ENCODE results near the gene FAM240B. TPM values are rescaled to one million over a fixed set of nuclear protein-coding genes. Genes with fewer than 3 reads are reported as not detected.

FAM240B gene
- not detected in 2 replicates for total RNA-seq (2014; rRNA removed; shearing (Covaris generic))
- not detected in 2 replicates for polyA plus RNA-seq (2014; cell fraction: nucleus; rRNA removed)

GRCh38 chr9:38720083-38720745 lies at the start of gene FAM240B:
Gene FAM240B, minus strand, starts transcription at chr9:38720133. Its CDS starts 16,134 bp downstream, at chr9:38703999.
- no peak for DNase-seq (ENCODE audit: extremely low read depth, low read depth)

GRCh38 chr9:38768351-38768761 lies 48.4 kb upstream of the FAM240B start:
- no peak for DNase-seq (ENCODE audit: extremely low read depth, low read depth)

- DNase-seq (ENCODE audit: extremely low read depth, low read depth), result no peak
These were observed 45.2 kb upstream of the FAM240B start for GRCh38 chr9:38765101-38765500.

- DNase-seq (ENCODE audit: extremely low read depth, low read depth), result no peak
These were observed 42.1 kb upstream of the FAM240B start for GRCh38 chr9:38761999-38762398.

- no peak for DNase-seq (ENCODE audit: extremely low read depth, low read depth)
These were observed 41.4 kb upstream of the FAM240B start for GRCh38 chr9:38761339-38761738.

GRCh38 chr9:38756702-38757101 lies 36.8 kb upstream of the FAM240B start:
- DNase-seq (ENCODE audit: extremely low read depth, low read depth), result no peak

- DNase-seq (ENCODE audit: extremely low read depth, low read depth), result no peak
These were observed 28.0 kb upstream of the FAM240B start for GRCh38 chr9:38747941-38748340.

GRCh38 chr9:38747067-38747466 lies 27.1 kb upstream of the FAM240B start:
- DNase-seq (ENCODE audit: extremely low read depth, low read depth), result no peak

GRCh38 chr9:38746303-38746702 lies 26.4 kb upstream of the FAM240B start:
- no peak for DNase-seq (ENCODE audit: extremely low read depth, low read depth)

GRCh38 chr9:38744484-38744883 lies 24.6 kb upstream of the FAM240B start:
- DNase-seq (ENCODE audit: extremely low read depth, low read depth), result no peak

GRCh38 chr9:38737246-38737645 lies 17.3 kb upstream of the FAM240B start:
- no peak for DNase-seq (ENCODE audit: extremely low read depth, low read depth)

- DNase-seq (ENCODE audit: extremely low read depth, low read depth), result no peak
These were observed 14.9 kb upstream of the FAM240B start for GRCh38 chr9:38734831-38735230.

- no peak for DNase-seq (ENCODE audit: extremely low read depth, low read depth)
These were observed 13.6 kb upstream of the FAM240B start for GRCh38 chr9:38733503-38733902.

- no peak for DNase-seq (ENCODE audit: extremely low read depth, low read depth)
These were observed 13.0 kb upstream of the FAM240B start for GRCh38 chr9:38732885-38733284.

GRCh38 chr9:38727497-38728001 lies 7.6 kb upstream of the FAM240B start:
- DNase-seq (ENCODE audit: extremely low read depth, low read depth), result peak; percentile 24

- DNase-seq (ENCODE audit: extremely low read depth, low read depth), result no peak
These were observed 4.8 kb upstream of the FAM240B start for GRCh38 chr9:38724754-38725153.

- no peak for DNase-seq (ENCODE audit: extremely low read depth, low read depth)
These were observed 1.8 kb downstream of the FAM240B start for GRCh38 chr9:38718148-38718547.

GRCh38 chr9:38715684-38716083 lies 4.2 kb downstream of the FAM240B start:
- DNase-seq (ENCODE audit: extremely low read depth, low read depth), result no peak

GRCh38 chr9:38713426-38713825 lies 6.5 kb downstream of the FAM240B start:
- peak; percentile 32 for DNase-seq (ENCODE audit: extremely low read depth, low read depth)

- no peak for DNase-seq (ENCODE audit: extremely low read depth, low read depth)
These were observed 11.2 kb downstream of the FAM240B start for GRCh38 chr9:38708759-38709158.

- DNase-seq (ENCODE audit: extremely low read depth, low read depth), result no peak
These were observed 11.9 kb downstream of the FAM240B start for GRCh38 chr9:38707885-38708637.

- DNase-seq (ENCODE audit: extremely low read depth, low read depth), result no peak
These were observed 13.4 kb downstream of the FAM240B start for GRCh38 chr9:38706493-38706892.
